GM19238 (cell line): ENCODE data around the gene CYSTM1.
A peak's percentile ranks its signal among the peaks of the same experiment; 100 is the strongest.

Experiments
- DNase-seq: peaks from one replicate; pipeline ENCODE4 v3.0.0; 2011; ENCODE audit warnings: low spot score; ENCODE audit not compliant: insufficient read length

Gene CYSTM1

GRCh38 chr5:140235791-140236551 lies 61.0 kb downstream of the CYSTM1 start:
- no peak for DNase-seq

- DNase-seq = no peak
These were observed 62.1 kb downstream of the CYSTM1 start for GRCh38 chr5:140236891-140237598.

GRCh38 chr5:140238756-140239155 lies 63.8 kb downstream of the CYSTM1 start:
- DNase-seq = no peak

- no peak for DNase-seq
These were observed 64.5 kb downstream of the CYSTM1 start for GRCh38 chr5:140239461-140239860.

- peak; percentile 52 for DNase-seq
These were observed 65.1 kb downstream of the CYSTM1 start for GRCh38 chr5:140239939-140240700.

GRCh38 chr5:140240987-140241706 lies 66.2 kb downstream of the CYSTM1 start:
- DNase-seq = no peak

GRCh38 chr5:140242099-140242498 lies 67.1 kb downstream of the CYSTM1 start:
- no peak for DNase-seq

GRCh38 chr5:140242890-140243585 lies 68.0 kb downstream of the CYSTM1 start:
- no peak for DNase-seq

GRCh38 chr5:140243706-140244250 lies 68.8 kb downstream of the CYSTM1 start:
- no peak for DNase-seq

- DNase-seq = peak; percentile 69
These were observed 69.6 kb downstream of the CYSTM1 start for GRCh38 chr5:140244525-140245025.

- DNase-seq = no peak
These were observed 70.4 kb downstream of the CYSTM1 start for GRCh38 chr5:140245341-140245740.

- DNase-seq = no peak
These were observed 70.9 kb downstream of the CYSTM1 start for GRCh38 chr5:140245926-140246325.

GRCh38 chr5:140246378-140247122 lies 71.6 kb downstream of the CYSTM1 start:
- no peak for DNase-seq

- DNase-seq = no peak
These were observed 73.4 kb downstream of the CYSTM1 start for GRCh38 chr5:140248414-140248813.

GRCh38 chr5:140249536-140249935 lies 74.5 kb downstream of the CYSTM1 start:
- DNase-seq = no peak

GRCh38 chr5:140250386-140250785 lies 75.4 kb downstream of the CYSTM1 start:
- no peak for DNase-seq

GRCh38 chr5:140251527-140251973 lies 76.6 kb downstream of the CYSTM1 start:
- peak; percentile 28 for DNase-seq

- DNase-seq = no peak
These were observed 77.6 kb downstream of the CYSTM1 start for GRCh38 chr5:140252470-140253126.

- DNase-seq = no peak
These were observed 79.0 kb downstream of the CYSTM1 start for GRCh38 chr5:140253985-140254384.
